CD4-positive, alpha-beta memory T cell (primary cell): ENCODE results near the gene NEGR1. TPM values are rescaled to one million over a fixed set of nuclear protein-coding genes. Genes with fewer than 3 reads are reported as not detected.
A peak's percentile ranks its signal among the peaks of the same experiment; 100 is the strongest.

Source experiments
- CTCF ChIA-PET: fragments of 350-600 bp; sonication (Branson Sonifier 250); formaldehyde crosslinking; loops from one replicate; lab custom pipeline; 2021; ENCODE audit warnings: inconsistent platforms; ENCODE audit not compliant: partially characterized antibody; lab: Charles Lee
- POLR2A ChIA-PET: fragments of 350-600 bp; sonication (Branson Sonifier 250); formaldehyde crosslinking; loops from one replicate; lab custom pipeline; 2021; ENCODE audit not compliant: partially characterized antibody; lab: Charles Lee
- DNase-seq, 5 donors: peaks; one replicate each; pipeline versions ENCODE4 v3.0.0 to v3.0.0-alpha.2; 2020 to 2022; ENCODE audit warnings: mixed read lengths in 1 of 5
- H3K27ac ChIP-seq: one replicate; pipeline ENCODE4 v1.7.0; 2013; ENCODE audit warnings: low read depth, low read length
- H3K27me3 ChIP-seq: 2 replicates; pipeline ENCODE4 v1.7.0; 2013; ENCODE audit warnings: mild to moderate bottlenecking, low read length, moderate library complexity; ENCODE audit not compliant: insufficient read depth
- H3K36me3 ChIP-seq: 2 replicates; pipeline ENCODE4 v1.7.0; 2013; ENCODE audit warnings: mild to moderate bottlenecking, low read length, moderate library complexity; ENCODE audit not compliant: insufficient read depth
- H3K4me1 ChIP-seq: 2 replicates; pipeline ENCODE4 v1.7.0; 2013; ENCODE audit warnings: mild to moderate bottlenecking, low read length, moderate library complexity; ENCODE audit not compliant: insufficient read depth
- H3K4me3 ChIP-seq, 2 donors: one replicate each; pipeline ENCODE4 v1.7.0; 2013; ENCODE audit warnings: low read length in 2 of 2, mild to moderate bottlenecking in 1 of 2
- H3K9me3 ChIP-seq, 2 donors: one replicate each; pipeline ENCODE4 v1.7.0; 2013; ENCODE audit warnings: low read length in 2 of 2, control low read depth in 1 of 2; ENCODE audit not compliant: control insufficient read depth in 1 of 2
- H3K27ac Mint-ChIP-seq, 7 donors: one replicate each; pipeline ENCODE4 v1.8.0; 2020 to 2021; ENCODE audit warnings: mixed read lengths in 7 of 7, mild to moderate bottlenecking in 6 of 7, inconsistent platforms in 3 of 7, moderate library complexity in 3 of 7
- H3K27me3 Mint-ChIP-seq, 2 donors: one replicate each; pipeline ENCODE4 v1.8.0; 2020 to 2021; ENCODE audit warnings: mixed read lengths in 2 of 2
- H3K36me3 Mint-ChIP-seq, 2 donors: one replicate each; pipeline ENCODE4 v1.8.0; 2020 to 2021; ENCODE audit warnings: mixed read lengths in 2 of 2, inconsistent platforms in 1 of 2, mild to moderate bottlenecking in 1 of 2
- H3K4me1 Mint-ChIP-seq, 4 donors: one replicate each; pipeline ENCODE4 v1.8.0; 2020 to 2021; ENCODE audit warnings: mixed read lengths in 4 of 4, mild to moderate bottlenecking in 1 of 4
- H3K4me3 Mint-ChIP-seq, 8 donors: one replicate each; pipeline ENCODE4 v1.8.0; 2020 to 2021; ENCODE audit warnings: mixed read lengths in 8 of 8, mild to moderate bottlenecking in 7 of 8, moderate library complexity in 6 of 8, inconsistent platforms in 3 of 8
- H3K9me3 Mint-ChIP-seq, 8 donors: one replicate each; pipeline ENCODE4 v1.8.0; 2020 to 2021; ENCODE audit warnings: mixed read lengths in 8 of 8, mild to moderate bottlenecking in 5 of 8, inconsistent platforms in 3 of 8, moderate library complexity in 1 of 8
- intact Hi-C: fragments of 100-400 bp; cut with micrococcal nuclease; formaldehyde crosslinking; loops from one replicate; pipeline ENCODE4 v1.15.1; 2023
- polyA plus RNA-seq, 2 donors: library from polyadenylated mRNA; unstranded; fragments of 300-500 nt; fragmentation: Illumina TruSeq; gene quantifications; one replicate each; pipeline ENCODE4 v1.2.3, GENCODE V29; 2021
- total RNA-seq, 2 experiments: library from RNA; stranded (reverse); gene quantifications; one replicate each; pipeline ENCODE4 v1.2.3, GENCODE V29; 2021

Gene NEGR1
- not detected for total RNA-seq
- not detected for polyA plus RNA-seq

- intact Hi-C loops: no loop called here
- Histone ChIP-seq H3K36me3 (no peaks in the 10 kb centered on the region), H3K9me3 (no peaks in the 10 kb centered on the region), H3K27me3 (peaks cover 3% of the 10 kb centered on the region), H3K4me3 (peak within 1 kb of the TSS; percentile 14 to 23), H3K4me1 (peaks cover 7% of the 10 kb centered on the region), H3K27ac (no peak within 1 kb of the TSS)
- Mint-ChIP-seq H3K36me3 (no peaks in the 10 kb centered on the region), H3K4me1 (peaks cover 13 to 18% (median 16%) of the 10 kb centered on the region in 4 donors), H3K4me3 (peak within 1 kb of the TSS in 7 of 8 donors; percentile 61 to 88 (median 84)), H3K27ac (peak within 1 kb of the TSS in 5 of 7 donors; percentile 47 to 78 (median 65)), H3K27me3 (peaks cover 0 to 9% of the 10 kb centered on the region in 2 donors), H3K9me3 (peaks cover 0 to 7% (median under 1%) of the 10 kb centered on the region in 8 donors)
- ChIA-PET CTCF (no interaction called here), POLR2A (no interaction called here)
- peak; percentile 42 to 57 (median 52) for DNase-seq
These were observed at the start of gene NEGR1 for GRCh38 chr1:72282271-72283021. Gene NEGR1 (minus strand): TSS chr1:72282539.

- Mint-ChIP-seq H3K9me3 (peaks cover 0 to 6% (median 0%) of the 10 kb centered on the region in 8 donors), H3K4me1 (no peaks in the 10 kb centered on the region), H3K27me3 (no peaks in the 10 kb centered on the region), H3K36me3 (no peaks in the 10 kb centered on the region), H3K27ac (no peak overlapping the region), H3K4me3 (no peak overlapping the region)
- Histone ChIP-seq H3K4me1 (no peaks in the 10 kb centered on the region), H3K36me3 (no peaks in the 10 kb centered on the region), H3K27ac (no peak overlapping the region), H3K27me3 (no peaks in the 10 kb centered on the region), H3K9me3 (no peaks in the 10 kb centered on the region), H3K4me3 (no peak overlapping the region)
- intact Hi-C loops: no loop called here
- ChIA-PET POLR2A (no interaction called here), CTCF (no interaction called here)
- DNase-seq: no peak
These were observed 44.2 kb upstream of the NEGR1 start for GRCh38 chr1:72326494-72326893.

GRCh38 chr1:72324451-72324850 lies 42.1 kb upstream of the NEGR1 start:
- Histone ChIP-seq H3K4me3 (no peak overlapping the region), H3K27ac (no peak overlapping the region), H3K9me3 (no peaks in the 10 kb centered on the region), H3K4me1 (no peaks in the 10 kb centered on the region), H3K27me3 (no peaks in the 10 kb centered on the region), H3K36me3 (no peaks in the 10 kb centered on the region)
- H3K27ac Mint-ChIP-seq: no peak overlapping the region
- intact Hi-C loops: no loop called here
- H3K27me3 Mint-ChIP-seq: no peaks in the 10 kb centered on the region
- no peaks in the 10 kb centered on the region for H3K4me1 Mint-ChIP-seq
- POLR2A ChIA-PET: no interaction called here
- peaks cover 0 to 6% (median 0%) of the 10 kb centered on the region in 8 donors for H3K9me3 Mint-ChIP-seq
- CTCF ChIA-PET: no interaction called here
- H3K4me3 Mint-ChIP-seq: no peak overlapping the region
- DNase-seq: no peak
- H3K36me3 Mint-ChIP-seq: no peaks in the 10 kb centered on the region

GRCh38 chr1:72322910-72323309 lies 40.6 kb upstream of the NEGR1 start:
- H3K27ac Mint-ChIP-seq: no peak overlapping the region
- H3K9me3 Mint-ChIP-seq: peaks cover 0 to 8% (median 0%) of the 10 kb centered on the region in 8 donors
- no peak for DNase-seq
- no peaks in the 10 kb centered on the region for H3K36me3 Mint-ChIP-seq
- no peaks in the 10 kb centered on the region for H3K36me3 ChIP-seq
- no peaks in the 10 kb centered on the region for H3K27me3 Mint-ChIP-seq
- CTCF ChIA-PET: no interaction called here
- H3K4me1 ChIP-seq: no peaks in the 10 kb centered on the region
- H3K4me1 Mint-ChIP-seq: no peaks in the 10 kb centered on the region
- intact Hi-C loops: no loop called here
- H3K27me3 ChIP-seq: no peaks in the 10 kb centered on the region
- no peak overlapping the region for H3K4me3 Mint-ChIP-seq
- POLR2A ChIA-PET: no interaction called here
- H3K4me3 ChIP-seq: no peak overlapping the region
- H3K27ac ChIP-seq: no peak overlapping the region
- no peaks in the 10 kb centered on the region for H3K9me3 ChIP-seq

GRCh38 chr1:72296501-72296900 lies 14.2 kb upstream of the NEGR1 start:
- H3K27me3 ChIP-seq: no peaks in the 10 kb centered on the region
- ChIA-PET CTCF (no interaction called here), POLR2A (no interaction called here)
- H3K4me1 Mint-ChIP-seq: no peaks in the 10 kb centered on the region
- H3K4me3 ChIP-seq: no peak overlapping the region
- no peaks in the 10 kb centered on the region for H3K36me3 Mint-ChIP-seq
- no peak overlapping the region for H3K27ac ChIP-seq
- no peaks in the 10 kb centered on the region for H3K9me3 ChIP-seq
- peaks cover 0 to 5% (median 1%) of the 10 kb centered on the region in 8 donors for H3K9me3 Mint-ChIP-seq
- no peaks in the 10 kb centered on the region for H3K4me1 ChIP-seq
- intact Hi-C loops: no loop called here
- H3K4me3 Mint-ChIP-seq: no peak overlapping the region
- no peak overlapping the region for H3K27ac Mint-ChIP-seq
- no peak for DNase-seq
- no peaks in the 10 kb centered on the region for H3K36me3 ChIP-seq
- no peaks in the 10 kb centered on the region for H3K27me3 Mint-ChIP-seq

- Histone ChIP-seq H3K4me1 (peaks cover 7% of the 10 kb centered on the region), H3K27ac (no peak overlapping the region), H3K36me3 (no peaks in the 10 kb centered on the region), H3K4me3 (no peak overlapping the region), H3K27me3 (peaks cover 3% of the 10 kb centered on the region), H3K9me3 (no peaks in the 10 kb centered on the region)
- no peak for DNase-seq
- Mint-ChIP-seq H3K9me3 (peaks cover 0 to 3% (median 0%) of the 10 kb centered on the region in 8 donors), H3K27me3 (no peaks in the 10 kb centered on the region), H3K36me3 (no peaks in the 10 kb centered on the region), H3K4me1 (no peaks in the 10 kb centered on the region), H3K4me3 (no peak overlapping the region), H3K27ac (peak overlapping the region in 1 of 7 donors; percentile 66)
- POLR2A ChIA-PET: no interaction called here
- CTCF ChIA-PET: no interaction called here
- intact Hi-C loops: no loop called here
These were observed 6.5 kb upstream of the NEGR1 start for GRCh38 chr1:72288886-72289285.

- H3K27me3 ChIP-seq: peaks cover 3% of the 10 kb centered on the region
- H3K9me3 Mint-ChIP-seq: peaks cover 0 to 3% (median 0%) of the 10 kb centered on the region in 8 donors
- H3K27ac ChIP-seq: no peak overlapping the region
- CTCF ChIA-PET: no interaction called here
- H3K4me1 Mint-ChIP-seq: peaks cover 7 to 10% (median 9%) of the 10 kb centered on the region in 4 donors
- H3K27me3 Mint-ChIP-seq: peaks cover 0 to 3% of the 10 kb centered on the region in 2 donors
- H3K36me3 ChIP-seq: no peaks in the 10 kb centered on the region
- intact Hi-C loops: no loop called here
- DNase-seq: no peak
- POLR2A ChIA-PET: no interaction called here
- H3K4me3 ChIP-seq: no peak overlapping the region
- no peak overlapping the region for H3K27ac Mint-ChIP-seq
- H3K36me3 Mint-ChIP-seq: no peaks in the 10 kb centered on the region
- H3K9me3 ChIP-seq: no peaks in the 10 kb centered on the region
- no peak overlapping the region for H3K4me3 Mint-ChIP-seq
- peaks cover 7% of the 10 kb centered on the region for H3K4me1 ChIP-seq
These were observed 4.1 kb upstream of the NEGR1 start for GRCh38 chr1:72286401-72286800.
